SK-N-SH (cell line): Measurements from ENCODE around the gene TLN1.

ENCODE experiments used
- EZH2phosphoT487 ChIP-seq: fragments of 200-600 bp; sonication (generic); IDR thresholded peaks from 2 replicates; pipeline ENCODE4 v1.6.1; 2017; ENCODE audit warnings: low read depth, mixed run types, mild to moderate bottlenecking, antibody characterized with exemption, moderate library complexity, borderline replicate concordance
- GABPA ChIP-seq: IDR thresholded peaks from 2 replicates; pipeline ENCODE4 v1.4.0; 2012; ENCODE audit warnings: low read depth, mild to moderate bottlenecking
- JUND ChIP-seq: IDR thresholded peaks from 2 replicates; pipeline ENCODE4 v1.4.0; 2012
- NFIC ChIP-seq: IDR thresholded peaks from 2 replicates; pipeline ENCODE4 v1.4.0; 2012; ENCODE audit warnings: borderline replicate concordance
- POLR2AphosphoS5 ChIP-seq: IDR thresholded peaks from 2 replicates; pipeline ENCODE4 v1.6.1; 2012; ENCODE audit warnings: low read depth, low read length
- TF ChIP-seq, protein P1 (sequence below): IDR thresholded peaks from 2 replicates; pipeline ENCODE4 v1.4.0; 2012; ENCODE audit warnings: low read depth, borderline replicate concordance
- TF ChIP-seq, protein P2 (sequence below): fragments of 200-600 bp; sonication (generic); IDR thresholded peaks from 2 replicates; pipeline ENCODE4 v1.6.1; 2017; ENCODE audit warnings: antibody characterized with exemption, mild to moderate bottlenecking, moderate library complexity
- TF ChIP-seq, protein P3 (sequence below): IDR thresholded peaks from 2 replicates; pipeline ENCODE4 v1.6.1; 2012; ENCODE audit warnings: mild to moderate bottlenecking, low read depth, low read length, moderate library complexity
- TF ChIP-seq, protein P4 (sequence below): fragments of 150-350 bp; IDR thresholded peaks from 2 replicates; pipeline ENCODE4 v1.6.1; 2017; ENCODE audit warnings: antibody characterized with exemption, low read length, low read depth, borderline replicate concordance

DNA sequence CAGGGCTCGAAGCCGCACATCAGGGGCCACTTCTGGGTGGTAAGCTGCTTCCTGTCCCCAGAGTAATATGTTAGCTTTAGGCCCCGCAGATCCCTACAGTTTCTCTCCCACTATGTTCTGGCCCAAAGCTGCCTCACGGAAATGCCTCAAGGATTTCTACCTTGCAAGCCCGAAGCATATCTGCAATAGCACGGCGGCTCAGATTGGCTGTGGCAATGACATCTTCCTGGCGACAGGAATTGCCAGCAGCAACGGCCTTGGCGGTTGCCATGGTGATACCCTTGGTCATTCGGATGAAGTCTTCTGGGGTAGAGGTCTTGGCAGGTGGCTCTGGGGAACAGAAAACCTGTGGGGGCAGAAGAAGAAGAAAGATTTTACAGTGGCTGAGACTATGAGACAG lies 32.0 kb downstream of the TLN1 start:
- TF ChIP-seq NFIC, result no peak
- TF ChIP-seq, protein P1, sequence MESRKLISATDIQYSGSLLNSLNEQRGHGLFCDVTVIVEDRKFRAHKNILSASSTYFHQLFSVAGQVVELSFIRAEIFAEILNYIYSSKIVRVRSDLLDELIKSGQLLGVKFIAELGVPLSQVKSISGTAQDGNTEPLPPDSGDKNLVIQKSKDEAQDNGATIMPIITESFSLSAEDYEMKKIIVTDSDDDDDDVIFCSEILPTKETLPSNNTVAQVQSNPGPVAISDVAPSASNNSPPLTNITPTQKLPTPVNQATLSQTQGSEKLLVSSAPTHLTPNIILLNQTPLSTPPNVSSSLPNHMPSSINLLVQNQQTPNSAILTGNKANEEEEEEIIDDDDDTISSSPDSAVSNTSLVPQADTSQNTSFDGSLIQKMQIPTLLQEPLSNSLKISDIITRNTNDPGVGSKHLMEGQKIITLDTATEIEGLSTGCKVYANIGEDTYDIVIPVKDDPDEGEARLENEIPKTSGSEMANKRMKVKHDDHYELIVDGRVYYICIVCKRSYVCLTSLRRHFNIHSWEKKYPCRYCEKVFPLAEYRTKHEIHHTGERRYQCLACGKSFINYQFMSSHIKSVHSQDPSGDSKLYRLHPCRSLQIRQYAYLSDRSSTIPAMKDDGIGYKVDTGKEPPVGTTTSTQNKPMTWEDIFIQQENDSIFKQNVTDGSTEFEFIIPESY, result no peak
- TF ChIP-seq, protein P2, sequence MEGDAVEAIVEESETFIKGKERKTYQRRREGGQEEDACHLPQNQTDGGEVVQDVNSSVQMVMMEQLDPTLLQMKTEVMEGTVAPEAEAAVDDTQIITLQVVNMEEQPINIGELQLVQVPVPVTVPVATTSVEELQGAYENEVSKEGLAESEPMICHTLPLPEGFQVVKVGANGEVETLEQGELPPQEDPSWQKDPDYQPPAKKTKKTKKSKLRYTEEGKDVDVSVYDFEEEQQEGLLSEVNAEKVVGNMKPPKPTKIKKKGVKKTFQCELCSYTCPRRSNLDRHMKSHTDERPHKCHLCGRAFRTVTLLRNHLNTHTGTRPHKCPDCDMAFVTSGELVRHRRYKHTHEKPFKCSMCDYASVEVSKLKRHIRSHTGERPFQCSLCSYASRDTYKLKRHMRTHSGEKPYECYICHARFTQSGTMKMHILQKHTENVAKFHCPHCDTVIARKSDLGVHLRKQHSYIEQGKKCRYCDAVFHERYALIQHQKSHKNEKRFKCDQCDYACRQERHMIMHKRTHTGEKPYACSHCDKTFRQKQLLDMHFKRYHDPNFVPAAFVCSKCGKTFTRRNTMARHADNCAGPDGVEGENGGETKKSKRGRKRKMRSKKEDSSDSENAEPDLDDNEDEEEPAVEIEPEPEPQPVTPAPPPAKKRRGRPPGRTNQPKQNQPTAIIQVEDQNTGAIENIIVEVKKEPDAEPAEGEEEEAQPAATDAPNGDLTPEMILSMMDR, result no peak
- TF ChIP-seq, protein P3, sequence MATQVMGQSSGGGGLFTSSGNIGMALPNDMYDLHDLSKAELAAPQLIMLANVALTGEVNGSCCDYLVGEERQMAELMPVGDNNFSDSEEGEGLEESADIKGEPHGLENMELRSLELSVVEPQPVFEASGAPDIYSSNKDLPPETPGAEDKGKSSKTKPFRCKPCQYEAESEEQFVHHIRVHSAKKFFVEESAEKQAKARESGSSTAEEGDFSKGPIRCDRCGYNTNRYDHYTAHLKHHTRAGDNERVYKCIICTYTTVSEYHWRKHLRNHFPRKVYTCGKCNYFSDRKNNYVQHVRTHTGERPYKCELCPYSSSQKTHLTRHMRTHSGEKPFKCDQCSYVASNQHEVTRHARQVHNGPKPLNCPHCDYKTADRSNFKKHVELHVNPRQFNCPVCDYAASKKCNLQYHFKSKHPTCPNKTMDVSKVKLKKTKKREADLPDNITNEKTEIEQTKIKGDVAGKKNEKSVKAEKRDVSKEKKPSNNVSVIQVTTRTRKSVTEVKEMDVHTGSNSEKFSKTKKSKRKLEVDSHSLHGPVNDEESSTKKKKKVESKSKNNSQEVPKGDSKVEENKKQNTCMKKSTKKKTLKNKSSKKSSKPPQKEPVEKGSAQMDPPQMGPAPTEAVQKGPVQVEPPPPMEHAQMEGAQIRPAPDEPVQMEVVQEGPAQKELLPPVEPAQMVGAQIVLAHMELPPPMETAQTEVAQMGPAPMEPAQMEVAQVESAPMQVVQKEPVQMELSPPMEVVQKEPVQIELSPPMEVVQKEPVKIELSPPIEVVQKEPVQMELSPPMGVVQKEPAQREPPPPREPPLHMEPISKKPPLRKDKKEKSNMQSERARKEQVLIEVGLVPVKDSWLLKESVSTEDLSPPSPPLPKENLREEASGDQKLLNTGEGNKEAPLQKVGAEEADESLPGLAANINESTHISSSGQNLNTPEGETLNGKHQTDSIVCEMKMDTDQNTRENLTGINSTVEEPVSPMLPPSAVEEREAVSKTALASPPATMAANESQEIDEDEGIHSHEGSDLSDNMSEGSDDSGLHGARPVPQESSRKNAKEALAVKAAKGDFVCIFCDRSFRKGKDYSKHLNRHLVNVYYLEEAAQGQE, result no peak
- no peak for TF ChIP-seq EZH2phosphoT487
- no peak for TF ChIP-seq GABPA
- TF ChIP-seq POLR2AphosphoS5, result no peak
- TF ChIP-seq, protein P4, sequence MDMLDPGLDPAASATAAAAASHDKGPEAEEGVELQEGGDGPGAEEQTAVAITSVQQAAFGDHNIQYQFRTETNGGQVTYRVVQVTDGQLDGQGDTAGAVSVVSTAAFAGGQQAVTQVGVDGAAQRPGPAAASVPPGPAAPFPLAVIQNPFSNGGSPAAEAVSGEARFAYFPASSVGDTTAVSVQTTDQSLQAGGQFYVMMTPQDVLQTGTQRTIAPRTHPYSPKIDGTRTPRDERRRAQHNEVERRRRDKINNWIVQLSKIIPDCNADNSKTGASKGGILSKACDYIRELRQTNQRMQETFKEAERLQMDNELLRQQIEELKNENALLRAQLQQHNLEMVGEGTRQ, result no peak
- no peak for TF ChIP-seq JUND
